ENCODE measurements around the gene SBF2. TPM values are rescaled to one million over a fixed set of nuclear protein-coding genes. Genes with fewer than 3 reads are reported as not detected.

Gene SBF2
- total and polyA plus RNA-seq, 2 donors (not counting 3 experiments of a cell fraction or from before 2014, with no cell fraction given) = 15.4 to 42.4 TPM

- Histone ChIP-seq H3K36me3 (ENCODE audit: control insufficient read depth in 2 of 2, extremely low read depth in 1 of 2, insufficient read depth in 2 of 2, low read length in 2 of 2) (peaks cover 8 to 10% of the 10 kb centered on the region in 2 experiments), H3K27ac (ENCODE audit: insufficient read depth, low read depth, low read length) (no peak overlapping the region), H4K20me1 (replicated peaks; ENCODE audit: control insufficient read depth, extremely low read depth, insufficient read depth, low read length) (no peaks in the 10 kb centered on the region), H2AFZ (ENCODE audit: low read depth, low read length) (no peak overlapping the region), H3K9me3 (replicated peaks; ENCODE audit: control insufficient read depth, insufficient read depth, low read length) (no peaks in the 10 kb centered on the region), H3K79me2 (ENCODE audit: control insufficient read depth, insufficient read depth, low read length) (no peaks in the 10 kb centered on the region), H3K9ac (replicated peaks; ENCODE audit: extremely low read depth, insufficient read depth, low read length) (no peak overlapping the region), H3K4me3 (replicated peaks in 1 of 3; ENCODE audit: insufficient read depth in 1 of 3, low read depth in 1 of 3, low read length in 3 of 3) (no peak overlapping the region), H3K4me2 (ENCODE audit: insufficient read depth, low read length) (no peak overlapping the region), H3K9me1 (replicated peaks; ENCODE audit: control insufficient read depth, extremely low read depth, insufficient read depth, low read length) (no peaks in the 10 kb centered on the region), H3K4me1 (ENCODE audit: control insufficient read depth, extremely low read depth, insufficient read depth, low read length) (no peaks in the 10 kb centered on the region), H3K27me3 (ENCODE audit: control insufficient read depth in 2 of 2, insufficient read depth in 2 of 2, low read length in 2 of 2) (no peaks in the 10 kb centered on the region)
- no peak for DNase-seq (ENCODE audit: low read depth, low spot score)
- dilution Hi-C loops (cut with MboI; ENCODE audit: extremely low pct_ligation_motif_present, low sequenced_read_pairs) = no loop called here
- no TSS peak for BruUV-seq (replicated peaks)
- ChIA-PET POLR2A (no interaction called here), CTCF (interaction anchor here (1.1 kb wide), 1 partner anchor 9 kb away, joined by 3 read pairs; no protein-coding TSS in a partner anchor)
- no peak for FAIRE-seq
- TF ChIP-seq POLR2A (IDR thresholded peaks at IDR 0.05; ENCODE audit: low read depth, low read length) = no peak
- TF ChIP-seq JUN (IDR thresholded peaks at IDR 0.05; ENCODE audit: borderline replicate concordance, insufficient read depth, insufficient read length, low read depth) = no peak
- TF ChIP-seq EZH2 (IDR thresholded peaks at IDR 0.05; ENCODE audit: borderline replicate concordance, low read depth, low read length, severe bottlenecking) = no peak
- TF ChIP-seq POLR2AphosphoS5 (IDR thresholded peaks at IDR 0.05; ENCODE audit: insufficient read depth, low read depth, low read length) = no peak
- TF ChIP-seq GATA2 (IDR thresholded peaks at IDR 0.05; ENCODE audit: insufficient read depth, insufficient read length, low read depth, low read length) = no peak
- TF ChIP-seq CTCF (IDR thresholded peaks at IDR 0.05; ENCODE audit: extremely low read depth in 1 of 2, insufficient read depth in 1 of 2, low read depth in 1 of 2, low read length in 2 of 2) = no peak
- TF ChIP-seq FOS (IDR thresholded peaks at IDR 0.05; ENCODE audit: borderline replicate concordance, insufficient read depth, low read length) = no peak
- TF ChIP-seq MYC (IDR thresholded peaks at IDR 0.05; ENCODE audit: low read depth, low read length) = no peak
- no peak for TF ChIP-seq MAX (IDR thresholded peaks at IDR 0.05; ENCODE audit: insufficient read depth, insufficient read length)
- intact Hi-C loops (cut with micrococcal nuclease) = no loop called here
Measured at GRCh38 chr11:9787260-9787659, 506.8 kb downstream of the SBF2 start.
